Activated CD4-positive, alpha-beta T cell treated with anti-CD3 and anti-CD28 coated beads for 1 hour (primary cell): Measurements from ENCODE around the gene PRKG2.

Experiments
- DNase-seq: peaks from one replicate; pipeline ENCODE4 v3.0.0-alpha.2; 2020

PRKG2 gene

DNA sequence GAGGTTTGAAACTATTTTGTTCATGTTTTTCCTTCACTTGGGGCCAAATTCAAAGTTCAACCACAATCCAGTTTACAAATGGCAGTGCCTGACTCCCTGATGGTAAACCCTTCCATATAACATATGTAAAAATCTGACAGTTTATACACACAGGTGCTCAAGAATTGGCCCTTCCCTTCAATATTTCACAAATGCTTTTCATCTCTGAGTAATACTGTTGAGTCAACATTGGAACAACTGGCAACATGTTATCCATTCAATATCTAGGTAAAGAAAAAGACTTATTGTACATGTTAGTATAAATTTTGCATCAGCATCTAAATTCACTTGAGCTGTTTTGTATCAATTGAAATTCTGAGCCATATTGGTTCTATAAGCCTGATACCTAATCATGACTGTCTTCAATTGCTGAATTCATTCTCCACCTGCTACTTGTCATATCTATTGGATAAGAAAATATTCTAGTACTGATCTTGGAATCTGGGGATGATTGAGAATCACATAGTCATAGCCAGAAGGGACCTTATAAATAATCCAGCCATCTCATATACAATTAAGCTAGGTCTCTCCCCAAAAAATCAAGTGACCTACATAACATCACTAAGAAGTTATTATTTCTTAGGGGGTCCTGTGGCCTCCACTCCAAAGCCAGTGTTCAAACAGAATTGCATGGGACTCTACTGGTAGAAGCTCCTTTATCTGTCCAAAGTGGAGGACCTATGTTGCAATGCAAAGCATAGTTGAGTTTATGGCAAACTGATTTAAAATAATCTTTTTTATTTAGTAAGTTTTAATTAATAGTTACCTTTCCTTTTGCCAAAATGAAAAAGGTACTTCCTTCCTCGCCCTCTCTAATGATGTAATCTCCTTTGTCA is 61.9 kb downstream of the PRKG2 start:
- no peak for DNase-seq

DNA sequence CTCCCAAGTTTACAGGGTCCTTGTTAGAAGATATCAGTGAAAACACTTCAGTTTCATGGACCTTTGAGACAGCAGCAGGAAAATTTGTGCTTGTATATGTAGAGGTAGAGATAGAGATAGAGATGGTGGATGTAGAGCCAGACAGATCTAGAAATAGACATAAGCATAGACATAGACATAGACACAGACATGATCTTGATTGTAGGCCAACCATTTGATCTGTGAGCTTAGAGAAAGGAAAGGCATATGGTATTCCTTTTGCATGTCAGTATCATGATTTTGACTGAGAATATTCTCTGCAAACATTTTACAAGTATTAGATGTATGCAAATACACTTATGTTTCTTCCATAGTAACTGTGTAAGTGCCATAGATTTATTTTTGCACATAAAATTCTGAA is 65.0 kb downstream of the PRKG2 start:
- no peak for DNase-seq

DNA sequence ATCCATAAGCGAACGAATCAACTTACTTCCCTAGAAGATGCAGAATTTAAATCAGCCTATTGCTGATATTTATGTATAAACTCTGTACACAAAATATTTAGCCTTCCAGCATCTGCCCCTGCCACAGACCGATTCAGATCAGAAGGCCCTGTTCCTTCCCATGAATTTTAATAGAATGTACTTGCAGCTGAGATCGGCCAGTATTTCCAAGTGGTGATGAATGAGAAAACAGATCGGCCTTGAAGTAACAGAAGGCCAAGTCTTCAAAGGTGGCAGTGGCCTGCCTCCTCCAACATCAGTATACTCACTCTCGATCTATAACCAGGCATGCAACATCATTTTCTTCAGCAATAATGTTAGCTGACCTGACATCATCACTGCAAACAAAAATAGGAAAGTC is 66.4 kb downstream of the PRKG2 start:
- no peak for DNase-seq

- DNase-seq, result no peak
Measured at GRCh38 chr4:81146466-81146865, 68.6 kb downstream of the PRKG2 start.

DNA sequence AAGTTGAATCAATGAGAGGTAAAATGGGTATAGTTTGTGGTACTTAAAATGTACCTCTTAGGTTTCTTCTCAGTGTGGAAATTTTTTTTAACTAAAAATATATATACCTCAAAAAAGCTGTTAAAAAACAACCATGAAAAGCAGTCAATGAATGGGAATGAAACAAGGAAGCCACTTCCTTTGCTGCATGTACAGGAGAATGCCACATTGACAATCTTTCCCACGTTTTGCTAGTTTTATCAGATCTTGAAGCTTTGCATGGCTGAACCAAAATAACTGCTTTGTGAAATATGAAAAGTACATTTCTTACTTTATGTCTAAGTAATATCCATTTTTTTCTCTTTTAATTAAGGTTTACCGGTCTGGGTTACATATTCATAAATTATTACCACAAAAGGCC is 71.8 kb downstream of the PRKG2 start:
- DNase-seq, result no peak

DNA sequence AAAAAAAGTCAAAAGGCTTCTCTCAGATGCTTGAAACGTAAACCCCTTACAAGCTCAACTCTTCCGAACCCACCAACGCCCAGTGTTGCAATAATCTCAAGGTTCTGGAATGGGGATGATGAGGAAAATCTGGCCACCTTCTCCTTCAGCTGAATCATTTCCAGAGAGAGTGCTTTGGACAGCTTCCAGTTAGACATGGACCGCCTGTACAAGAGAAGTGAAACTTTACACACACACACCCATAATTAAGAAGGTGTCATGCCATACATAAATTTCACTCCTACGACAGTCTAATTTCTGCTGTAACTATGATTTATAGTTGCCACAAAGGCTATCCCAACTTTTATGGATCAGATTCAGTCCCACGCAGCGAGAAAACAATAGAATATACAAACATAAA is 72.3 kb downstream of the PRKG2 start:
- no peak for DNase-seq

DNA sequence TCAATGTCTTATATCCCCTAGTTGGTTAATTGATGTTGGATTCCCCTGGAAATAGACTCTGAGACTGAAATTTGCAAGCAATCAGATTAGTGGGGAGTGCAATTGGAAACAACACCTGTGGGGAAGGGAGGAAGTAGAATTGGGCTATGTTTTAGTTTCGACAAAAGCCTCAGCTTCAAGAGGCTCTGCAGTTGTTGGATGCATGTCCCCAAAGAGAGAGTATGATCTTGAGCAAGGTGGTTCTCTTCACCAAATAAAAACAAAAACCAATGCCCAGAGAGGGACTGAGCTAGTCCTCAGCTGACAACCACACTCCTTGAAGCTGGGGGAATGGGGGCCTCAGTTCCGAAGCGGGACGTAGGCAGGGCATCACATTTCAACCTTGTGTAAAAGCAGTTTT is 77.1 kb downstream of the PRKG2 start:
- DNase-seq, result no peak

GRCh38 chr4:81137446-81137845 is 77.6 kb downstream of the PRKG2 start:
- no peak for DNase-seq

DNA sequence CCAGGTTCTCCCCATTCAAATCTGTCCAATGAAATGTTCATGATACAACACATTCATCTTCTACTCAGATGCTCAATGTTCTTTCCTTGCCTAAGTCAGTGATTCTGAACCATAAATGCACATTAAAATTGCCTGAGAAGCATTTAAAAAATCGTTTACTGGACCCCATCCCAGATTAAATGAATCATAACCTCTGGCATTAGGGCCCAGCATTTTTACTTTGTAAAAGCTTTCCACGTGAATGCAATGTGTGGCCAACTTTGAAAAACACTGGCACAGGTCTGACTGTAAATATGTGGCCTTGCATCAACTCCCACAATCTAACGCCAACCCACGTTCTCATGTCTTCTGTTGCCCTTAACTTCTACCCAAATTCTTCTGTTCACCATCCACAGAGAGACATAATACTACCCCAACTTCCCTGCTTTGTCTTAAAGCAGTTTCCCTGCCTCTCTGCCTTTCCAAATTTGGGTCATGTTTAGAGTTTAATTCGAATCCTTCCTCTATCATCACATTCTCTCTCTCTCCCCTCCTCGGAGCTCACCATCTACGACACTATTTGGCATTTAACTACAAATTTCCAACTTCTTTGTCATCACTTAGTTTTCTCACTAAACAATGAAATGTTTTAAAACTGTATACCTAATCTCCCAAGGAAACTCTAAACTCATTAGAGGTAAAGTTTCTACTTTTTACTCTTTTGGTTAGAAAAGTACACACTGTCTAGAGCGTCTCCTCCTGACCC is 78.7 kb downstream of the PRKG2 start:
- DNase-seq, result no peak

DNA sequence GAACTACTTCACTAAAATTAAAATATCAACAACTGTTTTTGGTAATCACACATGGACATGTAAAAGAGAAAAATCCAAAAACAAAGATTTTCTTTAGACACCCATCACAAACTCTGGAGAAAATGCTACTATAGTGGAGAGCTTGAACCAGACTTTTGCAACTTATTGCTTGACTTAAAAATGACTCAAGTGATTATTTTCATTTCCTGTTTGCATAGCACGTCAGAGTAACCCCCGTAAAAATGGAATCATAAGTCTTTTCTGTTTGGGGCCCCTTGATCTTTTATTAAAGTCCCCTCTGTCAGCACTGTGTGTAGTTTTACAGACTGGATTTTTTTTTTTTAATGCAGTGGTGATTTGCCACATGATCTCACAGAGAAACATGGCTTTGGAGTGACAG is 79.5 kb downstream of the PRKG2 start:
- no peak for DNase-seq

DNA sequence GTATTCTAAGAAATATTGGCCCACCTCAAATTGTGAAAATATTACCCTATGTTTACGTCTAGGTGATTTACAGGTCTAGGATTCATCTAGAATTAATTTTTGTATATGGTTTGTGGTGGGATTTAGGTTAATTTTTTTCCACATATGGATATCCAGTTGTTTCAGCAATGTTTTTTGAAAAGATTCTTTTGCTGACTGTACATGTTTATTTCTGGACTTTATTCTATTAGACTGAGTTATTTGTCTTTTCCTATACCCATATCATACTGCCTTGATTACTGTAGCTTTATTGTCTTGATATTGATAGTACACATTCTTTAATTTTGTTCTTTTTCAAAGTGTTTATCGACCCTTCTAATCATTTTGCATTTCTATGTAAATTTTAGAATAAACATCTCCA is 83.5 kb downstream of the PRKG2 start:
- DNase-seq, result no peak

- DNase-seq, result no peak
Measured at GRCh38 chr4:81131066-81131465, 84.0 kb downstream of the PRKG2 start.

DNA sequence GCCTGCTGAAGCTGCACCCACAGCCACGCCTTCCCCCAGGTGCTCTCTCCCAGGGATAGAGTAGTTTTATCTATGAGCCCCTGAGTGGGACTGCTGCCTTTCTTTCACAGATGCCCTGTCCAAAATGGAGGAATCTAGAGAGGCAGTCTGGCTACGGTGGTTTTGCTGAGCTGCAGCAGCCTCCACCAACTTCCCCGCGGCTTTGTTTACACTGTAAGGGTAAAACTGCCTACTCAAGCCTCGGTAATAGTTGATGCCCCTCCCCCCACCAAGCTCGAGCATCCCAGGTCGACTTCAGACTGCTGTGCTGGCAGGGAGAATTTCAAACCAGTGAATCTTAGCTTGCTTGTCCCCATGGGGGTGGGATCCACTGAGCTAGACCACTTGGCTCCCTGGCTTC is 84.5 kb downstream of the PRKG2 start:
- no peak for DNase-seq

DNA sequence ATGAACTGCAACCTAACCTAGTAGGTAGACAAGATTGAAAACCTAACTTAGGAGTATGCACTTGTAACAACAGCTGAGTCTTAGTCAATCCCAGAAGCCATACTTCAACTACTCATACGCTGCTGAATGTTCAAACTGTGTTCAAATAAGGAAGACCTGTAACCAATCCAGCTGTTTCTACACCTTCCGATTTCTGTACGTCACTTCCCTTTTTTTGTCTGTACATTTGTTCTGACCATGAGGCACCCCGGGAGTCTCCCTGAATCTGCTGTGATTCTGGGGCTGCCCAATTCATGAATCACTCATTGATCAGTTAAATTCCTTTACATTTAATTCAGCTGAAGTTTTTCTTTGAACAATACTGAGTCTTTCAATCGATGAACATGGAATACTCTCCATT is 95.0 kb downstream of the PRKG2 start:
- no peak for DNase-seq

- no peak for DNase-seq
Measured at GRCh38 chr4:81118086-81118485, 96.9 kb downstream of the PRKG2 start.

DNA sequence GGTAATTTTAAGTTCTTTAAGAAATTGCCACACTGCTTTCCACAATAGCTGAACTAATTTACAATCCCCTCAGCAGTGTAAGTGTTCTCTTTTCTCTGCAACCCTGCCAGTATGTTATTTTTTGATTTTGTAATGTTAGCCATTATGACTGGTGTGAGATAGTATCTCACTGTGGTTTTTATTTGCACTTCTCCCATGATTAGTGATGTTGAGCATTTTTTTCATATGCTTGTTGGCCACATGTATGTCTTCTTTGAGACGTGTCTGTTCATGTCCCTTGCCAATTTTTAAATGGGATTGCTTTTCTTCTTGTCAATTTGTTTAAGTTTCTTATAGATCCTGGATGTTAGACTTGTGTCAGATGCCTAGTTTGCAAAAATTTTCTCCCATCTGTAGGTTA is 98.5 kb downstream of the PRKG2 start:
- DNase-seq, result no peak

GRCh38 chr4:81113024-81113423 is 102.0 kb downstream of the PRKG2 start:
- no peak for DNase-seq

DNA sequence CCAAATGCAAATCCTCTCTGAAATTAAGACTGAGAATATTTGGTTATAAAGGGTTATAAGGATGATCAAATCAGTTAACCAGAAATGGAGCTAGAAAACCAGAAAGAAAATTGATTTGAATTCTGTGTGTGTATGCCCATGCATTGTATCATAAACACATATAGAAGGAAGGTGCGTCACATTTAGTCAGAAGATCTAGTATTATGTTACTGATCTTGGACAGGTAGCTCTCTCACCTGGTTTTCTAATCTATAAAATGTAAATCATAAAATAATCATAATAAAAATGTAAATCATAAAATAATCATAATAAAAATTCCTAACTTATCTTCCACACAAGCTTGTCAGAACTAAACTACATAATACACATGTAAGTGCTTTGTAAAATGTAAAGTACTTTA is 105.7 kb downstream of the PRKG2 start:
- no peak for DNase-seq

DNA sequence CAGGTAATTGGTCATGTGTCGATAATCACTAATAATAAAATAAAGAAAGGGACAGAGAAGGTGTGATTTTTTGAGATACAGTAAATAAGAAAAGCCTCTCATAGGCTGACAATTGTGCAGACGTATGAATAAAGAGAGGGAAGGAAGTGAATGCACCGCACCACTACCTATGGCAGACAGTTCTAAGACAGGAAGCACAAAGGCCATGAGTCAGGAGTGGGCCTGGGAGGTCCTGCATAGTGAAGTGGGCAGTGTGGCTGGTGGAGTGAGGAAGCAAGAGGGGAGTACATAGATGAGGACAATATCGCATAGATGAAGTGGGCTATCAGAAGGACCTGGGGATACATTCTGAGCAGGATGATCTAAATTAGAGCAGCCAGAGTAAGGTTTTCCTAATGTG is 108.9 kb downstream of the PRKG2 start:
- DNase-seq, result no peak

DNA sequence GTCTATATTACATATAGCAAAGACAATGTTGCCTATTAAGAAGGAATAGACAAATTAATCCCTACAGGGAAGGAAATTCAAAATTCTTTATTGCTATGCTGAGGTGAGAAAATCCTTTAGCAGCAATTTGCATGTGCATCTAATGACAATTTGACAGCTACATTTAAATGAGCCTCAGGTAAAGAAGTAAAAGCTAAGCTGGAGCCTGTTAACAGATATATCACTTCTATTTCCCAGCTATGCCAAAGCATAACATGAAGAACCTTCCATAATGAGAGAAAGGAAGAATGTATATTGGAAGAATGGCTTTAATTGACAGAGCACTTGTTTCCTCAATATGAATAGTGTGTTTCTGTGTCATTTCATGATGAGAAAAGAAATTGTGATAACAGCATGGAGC is 112.9 kb downstream of the PRKG2 start:
- no peak for DNase-seq

- DNase-seq, result no peak
Measured at GRCh38 chr4:81096566-81096965, 118.5 kb downstream of the PRKG2 start.

- no peak for DNase-seq
Measured at GRCh38 chr4:81095389-81095788, 119.6 kb downstream of the PRKG2 start.

DNA sequence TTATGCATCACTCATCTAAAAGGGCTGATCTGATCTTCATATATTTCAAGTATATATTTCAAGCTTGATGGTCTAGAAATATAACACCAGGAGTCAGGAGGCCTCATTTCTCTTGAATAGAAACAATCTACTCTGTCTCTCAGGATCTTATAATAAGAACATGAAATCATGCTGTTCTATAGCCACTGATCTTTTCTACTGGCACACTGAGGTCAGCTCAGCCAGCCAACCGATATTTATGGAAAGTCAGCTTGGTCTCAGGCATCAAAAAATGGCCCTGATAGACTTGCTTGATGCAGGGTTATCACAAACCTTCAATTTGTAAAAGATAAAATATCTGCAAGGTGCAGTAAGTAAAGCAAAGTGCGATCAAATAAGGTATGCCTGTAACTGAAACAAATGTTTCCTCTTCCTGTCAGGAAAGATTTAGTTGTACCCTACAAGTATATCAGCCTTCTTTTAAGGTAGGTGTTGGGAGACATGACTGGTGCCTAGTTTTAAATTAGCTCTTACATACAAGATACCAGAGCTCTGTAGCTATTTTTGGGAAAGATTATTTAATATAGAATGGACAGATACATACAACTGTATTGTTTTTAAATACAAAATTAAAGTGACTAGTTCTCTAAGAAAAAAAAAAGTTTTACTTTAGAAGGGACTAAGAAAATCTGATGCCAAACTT is 121.2 kb downstream of the PRKG2 start:
- no peak for DNase-seq

- no peak for DNase-seq
Measured at GRCh38 chr4:81085979-81086378, 129.0 kb downstream of the PRKG2 start.
